Liver (tissue), 9 donors: ENCODE data around the gene CTPS1. TPM values are rescaled to one million over a fixed set of nuclear protein-coding genes. Genes with fewer than 3 reads are reported as not detected.

Experiments used
- DNase-seq: peaks from one replicate; pipeline ENCODE4 v3.0.0-alpha.2; 2017; ENCODE audit warnings: low spot score
- H3K27ac ChIP-seq, 2 donors: one replicate each; pipeline ENCODE4 v1.7.0; 2013; ENCODE audit warnings: inconsistent platforms in 2 of 2, low read length in 2 of 2, control low read depth in 1 of 2, low read depth in 1 of 2, mild to moderate bottlenecking in 1 of 2
- H3K27me3 ChIP-seq, 4 donors: one replicate each; pipeline versions ENCODE4 v1.6.1 to v1.7.0; 2013; ENCODE audit warnings: low read length in 3 of 4, inconsistent platforms in 1 of 4, mild to moderate bottlenecking in 1 of 4, moderate library complexity in 1 of 4; ENCODE audit not compliant: control insufficient read depth in 4 of 4, insufficient read depth in 4 of 4
- H3K36me3 ChIP-seq, 4 donors: one replicate each; pipeline versions ENCODE4 v1.6.1 to v1.7.0; 2013; ENCODE audit warnings: low read length in 3 of 4, mild to moderate bottlenecking in 3 of 4, low read depth in 1 of 4, moderate library complexity in 1 of 4; ENCODE audit not compliant: control insufficient read depth in 4 of 4, insufficient read depth in 3 of 4
- H3K4me1 ChIP-seq, 4 donors: one replicate each; pipeline versions ENCODE4 v1.6.1 to v1.7.0; 2013; ENCODE audit warnings: low read length in 3 of 4, mild to moderate bottlenecking in 3 of 4, moderate library complexity in 1 of 4; ENCODE audit not compliant: control insufficient read depth in 4 of 4, insufficient read depth in 4 of 4
- H3K4me3 ChIP-seq, 3 donors: one replicate each; pipeline versions ENCODE4 v1.6.1 to v1.7.0; 2013; ENCODE audit warnings: low read length in 3 of 3, control low read depth in 1 of 3, low read depth in 1 of 3, mild to moderate bottlenecking in 1 of 3
- H3K9ac ChIP-seq, 2 donors: one replicate each; pipeline ENCODE4 v1.7.0; 2013; ENCODE audit warnings: low read length in 2 of 2, mild to moderate bottlenecking in 2 of 2, moderate library complexity in 2 of 2, control low read depth in 1 of 2, low read depth in 1 of 2
- H3K9me3 ChIP-seq, 4 donors: one replicate each; pipeline versions ENCODE4 v1.6.1 to v1.7.0; 2013; ENCODE audit warnings: low read length in 3 of 4; ENCODE audit not compliant: control insufficient read depth in 4 of 4
- ATF3 ChIP-seq: IDR thresholded peaks from 2 replicates; pipeline ENCODE4 v1.6.1; 2016; ENCODE audit warnings: antibody characterized with exemption
- CTCF ChIP-seq: fragments of 150-350 bp; IDR thresholded peaks from 2 replicates; pipeline ENCODE4 v1.5.1; 2017; ENCODE audit warnings: improper control_type of control experiment, low read depth, low read length; ENCODE audit not compliant: missing input control
- EGR1 ChIP-seq, 2 donors: IDR thresholded peaks; 2 replicates each; pipeline ENCODE4 v1.6.1; 2016 to 2018; ENCODE audit warnings: antibody characterized with exemption in 2 of 2, low read depth in 2 of 2
- FOXA1 ChIP-seq: IDR thresholded peaks from 2 replicates; pipeline ENCODE4 v1.6.1; 2016; ENCODE audit warnings: antibody characterized with exemption
- FOXA2 ChIP-seq: IDR thresholded peaks from 2 replicates; pipeline ENCODE4 v1.6.1; 2016; ENCODE audit warnings: antibody characterized with exemption
- GABPA ChIP-seq, 2 donors: IDR thresholded peaks in 1 of 2; conservative IDR thresholded peaks in 1 of 2; 2 replicates each; pipeline ENCODE4 v1.6.1; 2016; ENCODE audit warnings: antibody characterized with exemption in 2 of 2, mild to moderate bottlenecking in 1 of 2, moderate library complexity in 1 of 2
- HNF4A ChIP-seq, 2 donors: conservative IDR thresholded peaks; 2 replicates each; pipeline ENCODE4 v1.6.1; 2016; ENCODE audit warnings: antibody characterized with exemption in 2 of 2, mild to moderate bottlenecking in 2 of 2
- HNF4G ChIP-seq: IDR thresholded peaks from 2 replicates; pipeline ENCODE4 v1.6.1; 2016; ENCODE audit warnings: antibody characterized with exemption
- JUND ChIP-seq, 2 donors: IDR thresholded peaks; 2 replicates each; pipeline ENCODE4 v1.6.1; 2016; ENCODE audit warnings: antibody characterized with exemption in 2 of 2
- MAX ChIP-seq: IDR thresholded peaks from 2 replicates; pipeline ENCODE4 v1.6.1; 2016; ENCODE audit warnings: antibody characterized with exemption
- NR2F2 ChIP-seq: IDR thresholded peaks from 2 replicates; pipeline ENCODE4 v1.6.1; 2016; ENCODE audit warnings: antibody characterized with exemption
- RAD21 ChIP-seq, 2 donors: IDR thresholded peaks; 2 replicates each; pipeline ENCODE4 v1.6.1; 2016; ENCODE audit warnings: antibody characterized with exemption in 2 of 2, mild to moderate bottlenecking in 2 of 2
- REST ChIP-seq: IDR thresholded peaks from 2 replicates; pipeline ENCODE4 v1.6.1; 2016; ENCODE audit warnings: antibody characterized with exemption, mild to moderate bottlenecking
- RXRA ChIP-seq, 2 donors: IDR thresholded peaks; 2 replicates each; pipeline ENCODE4 v1.6.1; 2017 to 2018; ENCODE audit warnings: antibody characterized with exemption in 2 of 2, mild to moderate bottlenecking in 1 of 2
- TAF1 ChIP-seq: conservative IDR thresholded peaks from 2 replicates; pipeline ENCODE4 v1.6.1; 2016; ENCODE audit warnings: antibody characterized with exemption, mild to moderate bottlenecking
- YY1 ChIP-seq: IDR thresholded peaks from 2 replicates; pipeline ENCODE4 v1.6.1; 2016; ENCODE audit warnings: antibody characterized with exemption, mild to moderate bottlenecking
- ZBTB33 ChIP-seq: IDR thresholded peaks from 2 replicates; pipeline ENCODE4 v1.6.1; 2016; ENCODE audit warnings: antibody characterized with exemption
- WGBS: extraction: QIAGEN DNeasy Blood & Tissue Kit; methylation state at CpG from one replicate; pipeline ENCODE4 v1.1.7; 2013; 5-methylcytosine and 5-hydroxymethylcytosine counted together
- polyA plus RNA-seq, 2 donors: library from polyadenylated mRNA; stranded (reverse) in 1 of 2; unstranded in 1 of 2; fragments of 200-250 nt in 1 of 2; fragments of >200 nt in 1 of 2; fragmentation: Nextera tagmentation in 1 of 2; extraction: Ambion mirVana in 1 of 2; gene quantifications; one replicate each; pipeline versions ENCODE4 v1.2.1 to v1.2.3, GENCODE V29; 2013 to 2015
- total RNA-seq, 2 donors: library from RNA; depleted of rRNA; stranded (reverse); fragments of >200 nt; gene quantifications; one replicate each; pipeline ENCODE4 v1.2.3, GENCODE V29; 2014
- donor health status: healthy.
- donor health status: healthy.
- donor health status: healthy.
- donor health status: healthy.
- donor health status: healthy.

The CTPS1 gene
- total and polyA plus RNA-seq, 4 donors, result 13.6 to 46.9 (median 19.8) TPM

GRCh38 chr1:41046347-41046775 is 66.9 kb downstream of the CTPS1 start:
- Histone ChIP-seq H3K36me3 (peaks cover 0 to 16% (median 3%) of the 10 kb centered on the region in 4 donors), H3K9me3 (no peaks in the 10 kb centered on the region), H3K27ac (peak overlapping the region; percentile 58 to 69), H3K9ac (no peak overlapping the region), H3K4me1 (peaks cover 9 to 32% (median 28%) of the 10 kb centered on the region in 4 donors), H3K27me3 (no peaks in the 10 kb centered on the region), H3K4me3 (no peak overlapping the region)
- TF ChIP-seq EGR1 (IDR thresholded peaks at IDR 0.05; ENCODE audit: low read depth in 2 of 2) (no peak), FOXA2 (no peak), REST (no peak), TAF1 (no peak), FOXA1 (no peak), HNF4A (conservative IDR thresholded peaks at IDR 0.05) (no peak), JUND (IDR thresholded peaks at IDR 0.05) (no peak), NR2F2 (no peak), GABPA (IDR thresholded peaks at IDR 0.05 in 1 of 2, conservative IDR thresholded peaks at IDR 0.05 in 1 of 2) (no peak), CTCF (no peak), MAX (no peak), HNF4G (no peak), RXRA (IDR thresholded peaks at IDR 0.05) (no peak), YY1 (no peak), ZBTB33 (no peak), ATF3 (no peak)
- 48% methylated on average over 10 of the region's 10 CpGs for WGBS
- no peak for DNase-seq

- no peaks in the 10 kb centered on the region for H3K27me3 ChIP-seq
- WGBS, result 97% methylated on average over 3 of the region's 3 CpGs
- H3K4me3 ChIP-seq, result no peak overlapping the region
- DNase-seq, result no peak
- H3K36me3 ChIP-seq, result peaks cover 2 to 23% (median 7%) of the 10 kb centered on the region in 4 donors
- no peak overlapping the region for H3K9ac ChIP-seq
- H3K9me3 ChIP-seq, result no peaks in the 10 kb centered on the region
- peaks cover 9 to 29% (median 28%) of the 10 kb centered on the region in 4 donors for H3K4me1 ChIP-seq
- H3K27ac ChIP-seq, result no peak overlapping the region
- TF ChIP-seq EGR1 (IDR thresholded peaks at IDR 0.05; ENCODE audit: low read depth in 2 of 2), result no peak
- TF ChIP-seq CTCF, result no peak
- no peak for TF ChIP-seq HNF4A (conservative IDR thresholded peaks at IDR 0.05)
- TF ChIP-seq NR2F2, result no peak
- TF ChIP-seq YY1, result no peak
- TF ChIP-seq FOXA1, result no peak
- no peak for TF ChIP-seq ZBTB33
- no peak for TF ChIP-seq ATF3
- no peak for TF ChIP-seq RAD21 (IDR thresholded peaks at IDR 0.05)
- TF ChIP-seq GABPA (IDR thresholded peaks at IDR 0.05 in 1 of 2, conservative IDR thresholded peaks at IDR 0.05 in 1 of 2), result no peak
- TF ChIP-seq MAX, result no peak
Observed at GRCh38 chr1:41048540-41048939, 69.0 kb downstream of the CTPS1 start.
